Loucy (cell line): ENCODE results near the gene PDE4D.
A peak's percentile ranks its signal among the peaks of the same experiment; 100 is the strongest.

Experiments
- H2AFZ ChIP-seq: fragments of 200-600 bp; sonication (generic); 2 replicates; pipeline ENCODE4 v1.6.0; 2016; ENCODE audit warnings: antibody characterized with exemption, mild to moderate bottlenecking, low read length, moderate library complexity
- H3F3A ChIP-seq: fragments of 200-600 bp; 2 replicates; pipeline ENCODE4 v1.6.0; 2016; ENCODE audit warnings: antibody characterized with exemption, low read depth, mild to moderate bottlenecking
- H3K27me3 ChIP-seq: fragments of 200-600 bp; sonication (generic); 2 replicates; pipeline ENCODE4 v1.6.1; 2014; ENCODE audit warnings: low read length, mild to moderate bottlenecking; ENCODE audit not compliant: insufficient read depth, poor library complexity, severe bottlenecking
- H3K36me3 ChIP-seq: fragments of 200-600 bp; sonication (generic); 2 replicates; pipeline ENCODE4 v1.6.1; 2016; ENCODE audit warnings: low read length; ENCODE audit not compliant: insufficient read depth
- H3K4me1 ChIP-seq: fragments of 200-600 bp; sonication (generic); 2 replicates; pipeline ENCODE4 v1.5.1; 2014; ENCODE audit warnings: low read length, mild to moderate bottlenecking; ENCODE audit not compliant: insufficient read depth, poor library complexity, severe bottlenecking
- H3K4me2 ChIP-seq: fragments of 200-600 bp; sonication (generic); 2 replicates; pipeline ENCODE4 v1.6.0; 2014; ENCODE audit warnings: antibody characterized with exemption, low read length, low read depth, mild to moderate bottlenecking; ENCODE audit not compliant: poor library complexity, severe bottlenecking
- H3K4me3 ChIP-seq: fragments of 200-600 bp; sonication (generic); 2 replicates; pipeline ENCODE4 v1.5.1; 2014; ENCODE audit warnings: low read length, mild to moderate bottlenecking, mixed read lengths; ENCODE audit not compliant: poor library complexity, severe bottlenecking
- H3K79me2 ChIP-seq: fragments of 200-600 bp; sonication (generic); 2 replicates; pipeline ENCODE4 v1.6.1; 2014; ENCODE audit warnings: low read length; ENCODE audit not compliant: insufficient read depth
- H3K9ac ChIP-seq: fragments of 200-600 bp; sonication (generic); 2 replicates; pipeline ENCODE4 v1.6.0; 2014; ENCODE audit warnings: mild to moderate bottlenecking, low read depth, low read length, moderate library complexity; ENCODE audit not compliant: poor library complexity, severe bottlenecking
- H3K9me2 ChIP-seq: fragments of 200-600 bp; sonication (generic); replicated peaks from 2 replicates; pipeline ENCODE4 v1.6.1; 2016; ENCODE audit warnings: low read depth, low read length, mixed read lengths
- H3K9me3 ChIP-seq: fragments of 200-600 bp; sonication (generic); 2 replicates; pipeline ENCODE4 v1.6.1; 2014; ENCODE audit warnings: mild to moderate bottlenecking, antibody characterized with exemption, low read length, low read depth; ENCODE audit not compliant: insufficient read depth
- H4K20me1 ChIP-seq: fragments of 200-600 bp; sonication (generic); 2 replicates; pipeline ENCODE4 v1.6.0; 2014; ENCODE audit warnings: antibody characterized with exemption, low read length, mild to moderate bottlenecking; ENCODE audit not compliant: insufficient read depth, poor library complexity, severe bottlenecking
- CTCF ChIP-seq: fragments of 200-600 bp; sonication (generic); conservative IDR thresholded peaks from 2 replicates; pipeline ENCODE4 v1.5.1; 2014; ENCODE audit warnings: mild to moderate bottlenecking, antibody characterized with exemption, low read length
- EZH2phosphoT487 ChIP-seq: fragments of 200-600 bp; IDR thresholded peaks from 2 replicates; pipeline ENCODE4 v1.6.1; 2018; ENCODE audit warnings: antibody characterized with exemption, mild to moderate bottlenecking, moderate library complexity, borderline replicate concordance

Gene PDE4D

GRCh38 chr5:59093329-59093728, 800.2 kb downstream of the PDE4D start:
- Histone ChIP-seq H3K27me3 (no peaks in the 10 kb centered on the region), H2AFZ (no peak overlapping the region), H3K79me2 (no peaks in the 10 kb centered on the region), H3K9me3 (no peaks in the 10 kb centered on the region), H3K4me1 (peaks cover 11% of the 10 kb centered on the region), H3K9me2 (no peaks in the 10 kb centered on the region), H3K9ac (no peak overlapping the region), H3F3A (no peaks in the 10 kb centered on the region), H4K20me1 (no peaks in the 10 kb centered on the region), H3K36me3 (no peaks in the 10 kb centered on the region), H3K4me2 (peak overlapping the region; percentile 33), H3K4me3 (no peak overlapping the region)
- TF ChIP-seq EZH2phosphoT487 (no peak), CTCF (no peak)

- no peaks in the 10 kb centered on the region for H3K27me3 ChIP-seq
- no peaks in the 10 kb centered on the region for H3K36me3 ChIP-seq
- H4K20me1 ChIP-seq, result no peaks in the 10 kb centered on the region
- no peak overlapping the region for H3K9ac ChIP-seq
- TF ChIP-seq EZH2phosphoT487 (no peak), CTCF (no peak)
- H3K9me2 ChIP-seq, result no peaks in the 10 kb centered on the region
- no peaks in the 10 kb centered on the region for H3K79me2 ChIP-seq
- H3F3A ChIP-seq, result no peaks in the 10 kb centered on the region
- H3K4me2 ChIP-seq, result peak overlapping the region; percentile 33
- peaks cover 11% of the 10 kb centered on the region for H3K4me1 ChIP-seq
- H3K4me3 ChIP-seq, result no peak overlapping the region
- H3K9me3 ChIP-seq, result no peaks in the 10 kb centered on the region
- 0 out of 2 replicates have a peak overlapping the region, but pooled peaks have one; percentile 13 for H2AFZ ChIP-seq
Measured at GRCh38 chr5:59092758-59093157, 800.8 kb downstream of the PDE4D start.

GRCh38 chr5:59091965-59092364, 801.6 kb downstream of the PDE4D start:
- Histone ChIP-seq H2AFZ (no peak overlapping the region), H3K9ac (no peak overlapping the region), H3K9me3 (no peaks in the 10 kb centered on the region), H4K20me1 (no peaks in the 10 kb centered on the region), H3K9me2 (no peaks in the 10 kb centered on the region), H3K4me3 (no peak overlapping the region), H3K27me3 (no peaks in the 10 kb centered on the region), H3K79me2 (no peaks in the 10 kb centered on the region), H3K4me2 (no peak overlapping the region), H3K4me1 (peaks cover 11% of the 10 kb centered on the region), H3K36me3 (no peaks in the 10 kb centered on the region), H3F3A (no peaks in the 10 kb centered on the region)
- no peak for TF ChIP-seq CTCF
- TF ChIP-seq EZH2phosphoT487, result no peak
